ENCODE results near the gene MAP2. TPM values are rescaled to one million over a fixed set of nuclear protein-coding genes. Genes with fewer than 3 reads are reported as not detected.

The MAP2 gene
- total and polyA plus RNA-seq, 2 of the 13 experiments (the other 11 are each of a cell fraction or from before 2014, with no cell fraction given): 0.08 TPM; not detected in 1

GRCh38 chr2:209640358-209640757, 216.5 kb downstream of the MAP2 start (continued):
- TF ChIP-seq, protein P1, sequence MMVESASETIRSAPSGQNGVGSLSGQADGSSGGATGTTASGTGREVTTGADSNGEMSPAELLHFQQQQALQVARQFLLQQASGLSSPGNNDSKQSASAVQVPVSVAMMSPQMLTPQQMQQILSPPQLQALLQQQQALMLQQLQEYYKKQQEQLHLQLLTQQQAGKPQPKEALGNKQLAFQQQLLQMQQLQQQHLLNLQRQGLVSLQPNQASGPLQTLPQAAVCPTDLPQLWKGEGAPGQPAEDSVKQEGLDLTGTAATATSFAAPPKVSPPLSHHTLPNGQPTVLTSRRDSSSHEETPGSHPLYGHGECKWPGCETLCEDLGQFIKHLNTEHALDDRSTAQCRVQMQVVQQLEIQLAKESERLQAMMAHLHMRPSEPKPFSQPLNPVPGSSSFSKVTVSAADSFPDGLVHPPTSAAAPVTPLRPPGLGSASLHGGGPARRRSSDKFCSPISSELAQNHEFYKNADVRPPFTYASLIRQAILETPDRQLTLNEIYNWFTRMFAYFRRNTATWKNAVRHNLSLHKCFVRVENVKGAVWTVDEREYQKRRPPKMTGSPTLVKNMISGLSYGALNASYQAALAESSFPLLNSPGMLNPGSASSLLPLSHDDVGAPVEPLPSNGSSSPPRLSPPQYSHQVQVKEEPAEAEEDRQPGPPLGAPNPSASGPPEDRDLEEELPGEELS (CRISPR knock-in tag; IDR thresholded peaks at IDR 0.05): no peak
- TF ChIP-seq ZNF382 (CRISPR knock-in tag; IDR thresholded peaks at IDR 0.05; ENCODE audit: borderline replicate concordance) (no peak), ZNF496 (CRISPR knock-in tag; IDR thresholded peaks at IDR 0.05; ENCODE audit: insufficient replicate concordance) (no peak), ZNF318 (CRISPR knock-in tag; IDR thresholded peaks at IDR 0.05) (no peak), ZNF354B (CRISPR knock-in tag; IDR thresholded peaks at IDR 0.05) (no peak), SMAD3 (CRISPR knock-in tag; IDR thresholded peaks at IDR 0.05) (no peak)

All from HepG2 (cell line).